Jurkat, Clone E6-1 (cell line): ENCODE results near the gene PCCA.
"Not testable (repeated sequence)": the region's sequence is repeated elsewhere in the genome, so short reads cannot be mapped to it uniquely, and the experiment has no call there.

ENCODE experiments used
- DNase-seq: peaks from one replicate; pipeline ENCODE4 v3.0.0-alpha.2; 2011; ENCODE audit warnings: low read depth, low spot score
- H3K4me3 ChIP-seq: 2 replicates; pipeline ENCODE4 v1.5.1; 2011; ENCODE audit warnings: mild to moderate bottlenecking, low read length, control low read depth, moderate library complexity

Gene PCCA

DNA sequence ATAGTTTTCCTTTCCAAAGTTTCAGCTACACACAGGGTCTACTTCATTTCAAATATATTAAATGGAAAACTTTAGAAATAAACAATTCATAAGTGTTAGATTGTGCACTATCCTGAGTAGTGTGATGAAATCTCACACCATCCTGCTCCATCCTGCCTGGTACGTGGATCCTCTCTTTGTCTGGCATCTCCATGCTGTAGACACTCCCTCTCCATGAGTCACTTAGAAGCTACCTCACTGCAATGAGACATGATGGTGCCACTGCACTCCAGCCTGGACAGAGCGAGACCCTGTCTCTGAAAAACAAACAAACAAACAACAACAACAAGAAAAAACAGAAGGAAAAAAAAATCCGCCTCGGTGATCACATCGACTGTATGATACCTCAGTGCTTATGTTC is 191.8 kb downstream of the PCCA start:
- no peak for DNase-seq
- H3K4me3 ChIP-seq, result no peak overlapping the region

DNA sequence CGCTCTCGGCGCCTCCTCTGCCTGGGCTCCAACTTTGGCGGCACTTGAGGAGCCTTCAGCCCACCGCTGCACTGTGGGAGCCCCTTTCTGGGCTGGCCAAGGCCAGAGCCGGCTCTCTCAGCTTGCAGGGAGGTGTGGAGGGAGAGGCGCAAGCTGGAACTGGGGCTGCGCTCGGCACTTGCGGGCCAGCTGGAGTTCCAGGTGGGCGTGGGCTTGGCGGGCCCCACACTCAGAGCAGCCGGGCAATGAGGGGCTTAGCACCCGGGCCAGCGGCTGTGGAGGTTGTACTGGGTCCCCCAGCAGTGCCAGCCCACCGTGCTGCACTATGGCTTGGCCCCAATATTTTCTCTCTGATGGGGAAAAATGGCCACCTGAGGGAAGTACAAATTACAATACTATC is 193.4 kb downstream of the PCCA start:
- H3K4me3 ChIP-seq, DNase-seq: not testable (repeated sequence)

DNA sequence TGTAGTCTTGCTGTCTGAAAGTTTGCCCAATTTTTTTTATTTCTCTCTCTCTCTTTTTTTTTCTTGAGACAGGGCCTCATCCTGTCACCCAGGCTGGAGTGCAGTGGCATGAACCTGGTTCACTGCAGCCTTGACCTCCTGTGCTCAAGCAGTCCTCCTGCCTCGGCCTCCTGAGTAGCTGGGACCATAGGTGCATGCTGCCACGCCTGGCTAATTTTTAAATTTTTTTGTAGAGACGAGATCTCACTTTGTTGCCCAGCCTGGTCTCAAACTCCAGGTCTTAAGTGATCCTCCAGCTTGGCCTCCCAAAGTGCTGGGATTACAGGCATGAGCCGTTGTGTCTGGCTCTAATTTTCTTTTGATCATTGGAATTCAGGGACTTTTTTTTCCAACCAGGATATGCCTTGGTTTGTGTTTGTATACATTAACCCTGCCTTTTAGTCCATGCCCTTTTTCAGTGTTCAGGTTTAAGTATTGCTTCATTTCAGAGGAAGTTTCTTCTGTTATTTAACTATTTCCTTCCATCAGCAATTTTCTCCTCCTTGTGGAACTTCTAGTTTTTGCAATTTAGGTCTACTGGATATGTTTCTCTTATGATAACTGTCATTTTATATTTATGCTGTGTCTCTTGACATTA is 201.4 kb downstream of the PCCA start:
- no peak overlapping the region for H3K4me3 ChIP-seq

DNA sequence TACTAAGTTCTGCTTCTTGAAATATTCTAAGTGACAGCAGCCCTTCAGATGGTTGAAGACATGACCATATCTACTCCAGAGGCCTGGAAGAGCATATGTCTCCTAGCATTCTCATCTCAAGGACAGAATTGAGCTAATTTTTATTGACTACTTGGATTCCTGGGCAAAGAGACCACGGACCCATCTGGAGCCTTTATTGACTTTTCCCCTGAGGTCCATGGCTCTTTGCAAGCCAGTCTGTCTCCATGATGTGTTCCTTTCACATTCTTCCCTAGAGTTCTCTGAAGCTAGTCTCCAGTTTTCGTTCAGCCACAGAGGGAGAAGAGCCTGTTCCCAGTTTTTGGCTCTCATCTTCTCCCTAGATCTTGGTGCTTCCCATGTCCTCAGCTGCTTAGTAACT is 202.7 kb downstream of the PCCA start:
- H3K4me3 ChIP-seq, result no peak overlapping the region
- DNase-seq, result no peak

More for the DNA sequence above, 201.4 kb downstream of the PCCA start:
- DNase-seq, result no peak

DNA sequence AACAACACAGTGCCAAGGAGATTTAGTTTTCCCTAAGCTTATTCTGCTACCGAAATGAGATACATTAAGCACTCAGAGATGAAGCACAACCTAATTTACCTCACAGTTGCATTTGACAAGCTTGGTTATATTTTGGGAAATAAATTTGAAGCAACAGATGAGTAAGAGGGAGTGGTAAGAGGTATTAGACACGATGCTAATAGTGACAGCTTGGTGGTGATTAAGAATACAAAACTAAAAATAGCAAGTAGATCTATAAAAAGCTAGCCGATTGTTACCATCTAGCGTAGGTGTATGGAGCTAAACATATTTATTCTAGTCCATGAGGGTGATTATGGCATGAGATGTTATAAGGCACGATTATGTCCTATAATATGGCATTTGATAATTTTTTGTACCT is 208.5 kb downstream of the PCCA start:
- no peak overlapping the region for H3K4me3 ChIP-seq
- no peak for DNase-seq

DNA sequence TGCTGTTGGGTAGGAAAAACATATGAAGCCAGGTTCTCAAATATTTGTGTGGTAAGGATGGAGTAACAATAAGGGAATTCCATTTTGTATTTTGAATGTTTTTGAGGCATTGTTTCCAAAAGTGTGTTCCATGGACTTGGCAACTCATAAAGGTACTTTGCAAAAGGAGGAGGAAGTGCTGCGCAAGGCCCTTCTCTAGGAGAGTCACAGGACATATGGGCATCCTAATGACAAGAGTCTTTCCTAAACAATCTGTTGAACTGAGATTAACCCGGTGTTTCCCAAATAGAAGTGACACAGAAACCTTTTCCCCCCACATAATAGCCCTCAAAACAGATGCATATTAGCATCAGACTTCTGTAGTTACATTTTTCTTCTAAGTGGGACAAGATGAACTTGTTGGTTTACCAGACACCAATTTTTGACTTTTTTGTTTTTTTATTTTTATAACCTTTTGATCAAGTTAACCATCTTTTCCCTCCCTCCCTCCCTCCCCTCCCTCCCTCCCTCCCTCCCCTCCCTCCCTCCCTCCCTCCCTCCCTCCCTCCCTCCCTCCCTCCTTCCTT is 209.3 kb downstream of the PCCA start:
- DNase-seq, result no peak
- H3K4me3 ChIP-seq, result no peak overlapping the region

DNA sequence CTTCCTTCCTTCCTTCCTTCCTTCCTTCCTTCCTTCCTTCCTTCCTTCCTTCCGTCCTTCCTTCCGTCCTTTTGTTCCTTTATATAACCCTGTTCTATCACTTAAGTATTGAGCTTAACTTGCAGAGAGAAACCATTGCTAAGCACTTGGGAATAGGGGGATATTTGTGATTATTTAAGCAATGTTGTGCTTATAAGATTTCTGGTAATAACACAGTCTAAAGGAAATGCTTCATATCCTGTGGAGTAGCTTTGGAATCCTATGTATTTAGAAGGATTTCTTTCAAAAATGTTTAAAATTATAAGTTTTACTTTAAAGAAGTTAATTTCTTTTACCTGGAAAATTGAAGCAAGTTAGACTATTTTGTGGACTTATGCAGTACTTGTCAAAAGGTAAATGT is 209.8 kb downstream of the PCCA start:
- DNase-seq, result no peak
- no peak overlapping the region for H3K4me3 ChIP-seq

DNA sequence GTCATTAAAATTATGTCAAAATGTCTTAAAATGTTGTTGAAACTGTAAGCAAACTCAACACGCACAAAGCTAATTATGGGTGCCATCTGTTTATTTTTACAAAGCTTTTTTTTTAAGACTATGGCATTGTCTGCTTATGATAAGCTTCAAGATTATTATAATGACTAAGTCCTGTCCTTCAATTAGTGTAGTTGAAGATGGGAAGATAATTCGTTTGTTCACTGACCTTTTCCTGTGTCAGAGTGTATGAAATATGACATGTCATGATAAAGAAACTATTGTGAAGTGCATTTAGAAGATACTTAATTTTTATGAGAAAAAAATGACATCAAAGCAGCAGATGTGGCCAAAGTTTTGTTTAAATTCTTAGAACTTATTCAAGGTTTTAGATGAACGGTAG is 211.3 kb downstream of the PCCA start:
- no peak for DNase-seq
- H3K4me3 ChIP-seq, result no peak overlapping the region

DNA sequence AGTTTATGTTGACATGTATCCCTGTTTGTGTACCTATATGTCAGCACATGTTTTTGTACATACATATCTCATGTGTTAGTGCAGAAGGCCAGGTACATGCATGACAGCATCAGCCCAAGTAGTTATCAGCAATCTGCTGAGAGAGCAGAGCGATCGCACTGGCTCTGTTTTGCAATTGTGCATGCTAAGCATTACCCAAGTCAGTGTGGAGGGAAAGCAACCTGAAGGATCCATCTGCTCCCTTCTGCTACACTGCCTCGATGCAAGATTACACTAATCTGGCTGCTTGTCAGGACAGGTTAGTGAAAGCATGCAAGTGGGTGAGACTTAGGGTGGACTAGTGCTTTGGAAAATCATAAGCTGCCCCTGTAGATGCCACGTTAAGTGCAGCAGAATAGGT is 211.8 kb downstream of the PCCA start:
- DNase-seq, result no peak
- H3K4me3 ChIP-seq, result no peak overlapping the region

DNA sequence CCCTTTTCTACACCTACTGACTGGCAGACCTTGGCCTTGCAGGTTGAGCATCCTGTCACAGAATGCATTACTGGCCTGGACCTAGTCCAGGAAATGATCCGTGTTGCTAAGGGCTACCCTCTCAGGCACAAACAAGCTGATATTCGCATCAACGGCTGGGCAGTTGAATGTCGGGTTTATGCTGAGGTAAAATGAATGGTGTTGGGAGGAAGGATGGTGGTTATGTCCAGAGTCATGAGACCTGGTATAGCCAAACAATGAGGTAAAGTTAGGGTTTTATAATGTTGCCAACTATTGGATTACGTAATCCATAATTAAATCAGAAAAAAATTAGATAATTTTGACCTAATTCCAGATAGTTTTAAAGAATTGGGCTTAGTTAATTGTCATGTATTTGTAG is 212.5 kb downstream of the PCCA start:
- H3K4me3 ChIP-seq, result no peak overlapping the region
- DNase-seq, result no peak

DNA sequence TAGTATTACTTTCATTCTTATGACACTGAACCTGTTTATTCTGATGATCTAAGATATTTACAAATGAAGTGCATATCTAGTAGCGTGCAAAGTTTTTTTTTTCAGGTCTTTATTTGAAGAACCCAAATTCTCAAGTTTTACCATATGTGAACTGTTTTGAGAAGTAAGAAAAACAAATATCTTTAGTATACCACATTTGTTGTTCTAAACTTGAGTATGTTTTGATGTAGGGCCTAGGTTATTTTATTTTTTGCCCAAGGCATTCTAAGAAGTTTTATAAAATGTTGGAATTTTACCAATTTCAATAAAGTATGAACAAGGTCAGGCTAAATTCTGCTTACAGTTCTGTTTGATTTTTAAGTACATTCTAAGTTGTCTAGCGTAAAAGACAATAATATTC is 213.5 kb downstream of the PCCA start:
- H3K4me3 ChIP-seq, result no peak overlapping the region
- DNase-seq, result no peak

DNA sequence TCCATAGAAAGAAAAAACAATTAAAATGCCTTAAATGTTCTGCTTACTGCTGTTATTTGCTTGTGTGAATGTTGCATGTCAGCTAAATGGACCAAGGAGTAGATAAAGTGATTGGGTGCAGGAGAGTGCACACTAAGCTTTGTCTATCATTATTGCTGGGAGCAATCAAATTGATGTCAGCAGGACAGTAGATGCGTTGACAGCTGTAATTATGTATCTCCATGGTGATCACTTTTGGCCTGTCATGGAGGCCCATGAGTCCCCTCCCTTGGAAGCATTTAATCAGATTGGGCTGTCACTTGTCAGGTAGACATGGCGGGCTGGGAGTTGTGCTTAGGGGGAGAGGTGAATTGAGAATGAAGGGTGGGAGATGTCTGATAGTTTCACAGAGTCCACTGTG is 215.3 kb downstream of the PCCA start:
- DNase-seq, result no peak
- no peak overlapping the region for H3K4me3 ChIP-seq

DNA sequence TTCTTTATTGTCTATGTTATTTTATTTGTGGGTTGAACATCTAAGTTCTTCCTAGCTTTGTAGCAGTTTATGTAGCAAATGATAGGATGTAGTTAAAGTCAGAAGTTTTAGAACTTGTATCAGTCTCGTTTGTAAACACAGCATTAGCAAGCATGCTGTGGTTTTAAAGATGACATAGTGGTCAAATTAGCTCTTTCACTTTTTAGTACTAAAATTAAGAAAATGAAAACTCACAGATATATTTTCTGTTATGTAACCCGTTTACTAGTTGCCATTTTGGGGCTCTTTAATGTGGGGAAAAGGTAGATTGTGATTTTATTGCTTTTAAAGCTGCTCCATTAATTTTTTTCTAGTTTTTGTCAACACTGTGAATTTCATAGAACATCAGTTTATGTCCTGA is 216.5 kb downstream of the PCCA start:
- no peak overlapping the region for H3K4me3 ChIP-seq
- no peak for DNase-seq

DNA sequence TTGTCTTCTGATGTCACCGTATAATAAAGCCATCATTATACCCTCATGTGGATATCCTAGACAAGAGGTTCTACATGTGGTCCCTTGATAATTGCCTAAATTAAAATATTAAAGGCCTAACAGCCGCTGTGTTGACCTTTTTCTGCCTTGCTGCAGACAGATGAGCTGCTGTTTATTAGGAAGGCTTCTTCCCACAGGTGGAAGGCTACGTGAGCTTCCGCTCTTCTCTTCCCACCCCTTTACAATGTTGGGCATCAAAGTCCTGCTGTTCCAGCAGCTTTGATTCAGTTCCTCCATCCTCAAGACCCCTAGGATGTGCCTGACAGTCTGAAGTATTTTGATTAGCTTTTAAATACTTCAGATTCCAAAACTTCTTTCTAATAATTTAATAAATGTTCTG is 217.1 kb downstream of the PCCA start:
- DNase-seq, result no peak
- H3K4me3 ChIP-seq, result no peak overlapping the region

DNA sequence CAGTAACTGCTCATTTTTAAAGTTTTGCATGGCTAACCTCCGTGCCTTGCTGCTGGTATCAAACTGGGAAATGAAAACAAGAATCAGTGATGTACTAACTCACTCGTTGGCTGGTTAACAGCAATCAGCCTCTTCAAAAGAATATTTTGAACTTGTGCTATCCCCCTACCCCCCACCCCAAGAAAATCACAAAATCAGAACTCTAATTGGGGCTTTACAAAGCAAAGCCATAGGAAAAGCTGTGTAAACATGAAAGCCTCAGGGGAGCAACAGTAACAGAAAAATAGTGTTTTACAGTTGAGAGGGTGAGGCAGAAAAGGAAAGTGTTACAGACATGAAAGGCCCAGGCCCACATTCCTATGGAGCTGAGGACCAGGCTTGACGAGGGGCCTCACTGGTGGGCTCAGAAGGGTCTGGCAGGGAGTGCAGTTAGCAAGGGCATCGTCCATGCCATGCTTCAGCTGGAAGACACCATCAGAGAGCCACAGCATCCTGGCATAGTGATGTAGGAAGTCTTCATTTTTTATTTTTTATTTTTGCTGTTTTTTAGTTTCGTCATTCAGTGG is 217.6 kb downstream of the PCCA start:
- H3K4me3 ChIP-seq, result no peak overlapping the region
- DNase-seq, result no peak

DNA sequence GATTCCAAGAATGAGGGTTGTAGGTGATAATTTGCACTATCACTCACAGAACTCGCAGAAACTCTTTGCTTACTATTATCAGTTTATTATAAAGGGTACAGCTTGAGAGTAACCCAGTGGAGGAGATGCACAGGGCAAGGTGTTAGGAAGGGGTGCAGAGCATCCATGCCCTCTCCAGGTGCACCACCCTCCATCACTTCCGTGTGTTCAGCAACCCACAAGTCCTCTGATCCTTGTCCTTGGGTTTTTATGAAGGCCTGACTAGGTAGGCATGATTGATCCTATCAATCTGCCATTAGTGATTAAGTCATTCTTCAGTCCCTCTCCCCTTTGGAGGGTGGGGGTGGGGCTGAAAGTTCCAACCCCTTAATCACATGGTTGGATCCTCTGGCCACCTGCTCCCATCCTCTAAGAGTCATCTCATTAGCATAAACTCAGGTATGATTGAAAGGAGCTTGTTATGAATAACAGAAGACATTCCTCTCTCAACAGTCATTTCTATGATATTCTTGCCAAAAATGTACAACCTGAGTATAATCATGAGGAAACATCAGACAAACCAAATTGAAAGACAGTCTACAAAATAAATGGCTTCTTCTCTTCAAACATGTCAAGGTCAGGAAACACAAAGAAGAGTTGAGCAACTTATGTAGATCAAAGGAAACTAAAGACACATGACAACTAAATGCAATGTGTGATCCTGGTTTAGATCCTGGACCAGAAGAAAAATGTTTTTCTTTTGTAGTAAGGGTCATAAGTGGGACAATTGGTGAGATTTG is 225.4 kb downstream of the PCCA start:
- no peak overlapping the region for H3K4me3 ChIP-seq
- no peak for DNase-seq

DNA sequence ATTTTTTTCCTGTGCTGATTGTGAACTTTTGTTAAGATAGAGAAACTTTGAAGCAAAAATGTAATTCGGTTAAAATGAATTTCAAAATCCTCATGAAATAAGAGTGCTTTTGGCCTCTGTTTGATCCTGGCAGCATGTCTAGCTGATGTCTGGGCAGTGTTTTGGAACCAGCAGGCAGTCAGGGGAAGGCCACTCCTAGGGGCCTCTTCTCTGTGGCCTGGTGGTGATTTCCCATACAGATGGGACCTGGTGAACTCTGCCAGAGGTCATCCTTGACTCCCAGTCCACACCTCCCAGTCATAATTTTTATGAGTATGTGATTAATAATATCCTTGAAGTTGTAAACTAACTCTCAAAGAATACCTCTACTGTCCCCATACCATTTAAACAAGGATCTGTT is 226.6 kb downstream of the PCCA start:
- DNase-seq, result no peak
- H3K4me3 ChIP-seq, result no peak overlapping the region

DNA sequence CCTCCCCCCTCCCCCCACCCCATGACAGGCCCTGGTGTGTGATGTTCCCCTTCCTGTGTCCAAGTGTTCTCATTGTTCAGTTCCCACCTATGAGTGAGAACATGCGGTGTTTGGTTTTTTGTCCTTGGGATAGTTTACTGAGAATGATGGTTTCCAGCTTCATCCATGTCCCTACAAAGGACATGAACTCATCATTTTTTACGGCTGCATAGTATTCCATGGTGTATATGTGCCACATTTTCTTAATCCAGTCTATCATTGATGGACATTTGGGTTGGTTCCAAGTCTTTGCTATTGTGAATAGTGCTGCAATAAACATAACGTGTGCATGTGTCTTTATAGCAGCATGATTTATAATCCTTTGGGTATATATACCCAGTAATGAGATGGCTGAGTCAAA is 229.6 kb downstream of the PCCA start:
- H3K4me3 ChIP-seq, DNase-seq: not testable (repeated sequence)

DNA sequence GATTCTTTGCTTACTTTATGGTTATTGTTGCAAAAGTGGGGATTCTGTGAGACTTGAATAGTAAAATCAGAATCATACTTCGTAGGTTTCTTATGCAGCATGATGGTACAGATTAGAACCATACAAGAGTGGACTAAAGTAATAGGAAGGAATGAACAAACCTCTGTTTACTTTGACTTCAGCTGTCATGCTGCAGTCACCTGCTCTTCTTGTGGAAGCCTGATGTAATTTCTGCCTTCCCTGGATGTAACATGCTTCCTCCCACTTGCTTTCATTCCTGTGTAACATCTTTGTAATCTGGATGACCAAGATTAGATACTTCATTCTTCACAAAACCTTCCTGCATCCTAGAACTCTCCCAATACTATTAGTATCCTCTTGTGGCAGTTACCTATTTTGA is 235.0 kb downstream of the PCCA start:
- no peak for DNase-seq
- no peak overlapping the region for H3K4me3 ChIP-seq

DNA sequence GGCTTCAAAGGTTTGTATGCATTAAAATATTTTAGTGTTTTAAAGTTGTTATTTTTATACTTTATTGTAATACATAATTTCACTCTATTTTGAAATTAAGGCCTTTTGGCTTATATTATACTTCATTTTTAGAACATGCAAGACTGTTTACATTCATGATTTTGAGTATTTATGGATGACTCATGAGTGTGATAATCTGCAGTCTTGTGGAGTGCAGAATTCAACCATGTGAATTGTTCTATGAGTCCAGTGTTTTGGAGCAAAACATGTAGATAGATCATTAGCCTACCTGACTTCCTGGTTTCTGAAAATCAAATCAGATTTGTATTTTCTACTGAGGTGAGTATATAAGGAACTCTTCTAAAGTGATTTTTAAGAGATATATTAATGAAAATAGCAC is 241.8 kb downstream of the PCCA start:
- H3K4me3 ChIP-seq, result no peak overlapping the region
- no peak for DNase-seq
